ENCODE results near the gene KRT2. TPM values are rescaled to one million over a fixed set of nuclear protein-coding genes. Genes with fewer than 3 reads are reported as not detected.

KRT2 gene
- total RNA-seq, 1 donor from 2014 or later, result not detected

DNA sequence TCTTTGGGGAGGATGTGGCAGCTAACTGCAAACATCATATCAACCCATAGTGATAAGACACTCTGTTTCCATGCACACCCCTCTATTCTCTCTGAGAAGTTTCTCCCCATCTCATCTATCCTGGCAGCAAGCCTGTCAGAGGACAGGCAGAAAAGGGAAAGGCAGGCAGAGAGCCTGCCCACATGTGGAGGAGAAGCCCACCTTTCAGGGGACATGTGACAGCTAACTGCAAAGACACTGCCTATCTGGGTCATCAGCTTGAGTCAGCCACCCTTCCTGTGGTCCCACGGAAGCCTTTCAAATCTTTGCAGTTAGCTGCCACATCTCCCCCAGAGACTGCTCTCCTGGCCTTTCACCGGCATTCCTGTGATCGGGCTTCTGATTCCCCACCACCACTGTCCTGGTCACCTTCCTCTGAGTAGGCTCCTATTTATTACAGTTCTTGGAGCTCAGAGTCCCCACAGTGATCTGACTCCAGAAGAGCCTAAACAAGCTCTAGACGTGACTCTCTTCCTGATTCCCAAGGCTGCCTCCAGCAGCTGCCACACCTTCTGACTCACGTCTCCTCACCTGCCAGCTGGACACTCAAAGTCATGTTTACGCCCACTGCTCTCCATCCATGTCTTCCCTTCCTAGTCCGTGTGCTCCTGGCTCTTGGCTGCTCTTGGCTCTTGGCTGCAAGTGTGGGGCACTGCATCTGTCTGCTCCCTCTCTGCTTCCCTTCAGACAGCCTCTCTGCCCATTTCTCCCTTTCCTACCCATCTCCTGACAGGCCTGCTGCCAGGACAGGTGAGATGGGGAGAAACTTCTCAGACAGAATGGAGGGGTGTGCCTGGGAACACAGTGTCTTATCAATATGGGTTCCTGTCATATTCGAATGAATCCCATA, 35.7 kb upstream of the KRT2 start:
- Mint-ChIP-seq H3K27me3 (ENCODE audit: low read depth, unreplicated experiment) (peaks cover 92% of the 10 kb centered on the region), H3K4me1 (ENCODE audit: low read depth, unreplicated experiment) (peaks cover 9% of the 10 kb centered on the region), H3K36me3 (ENCODE audit: low read depth, unreplicated experiment) (no peaks in the 10 kb centered on the region), H3K27ac (ENCODE audit: unreplicated experiment) (no peak overlapping the region), H3K4me3 (ENCODE audit: unreplicated experiment) (no peak overlapping the region), H3K9me3 (ENCODE audit: unreplicated experiment) (peaks cover 1% of the 10 kb centered on the region)
- no peak overlapping the region for H3K4me2 ChIP-seq (ENCODE audit: low read length)
- DNase-seq (ENCODE audit: low read depth) (no peak), FAIRE-seq (no peak)
- TF ChIP-seq, protein P1, sequence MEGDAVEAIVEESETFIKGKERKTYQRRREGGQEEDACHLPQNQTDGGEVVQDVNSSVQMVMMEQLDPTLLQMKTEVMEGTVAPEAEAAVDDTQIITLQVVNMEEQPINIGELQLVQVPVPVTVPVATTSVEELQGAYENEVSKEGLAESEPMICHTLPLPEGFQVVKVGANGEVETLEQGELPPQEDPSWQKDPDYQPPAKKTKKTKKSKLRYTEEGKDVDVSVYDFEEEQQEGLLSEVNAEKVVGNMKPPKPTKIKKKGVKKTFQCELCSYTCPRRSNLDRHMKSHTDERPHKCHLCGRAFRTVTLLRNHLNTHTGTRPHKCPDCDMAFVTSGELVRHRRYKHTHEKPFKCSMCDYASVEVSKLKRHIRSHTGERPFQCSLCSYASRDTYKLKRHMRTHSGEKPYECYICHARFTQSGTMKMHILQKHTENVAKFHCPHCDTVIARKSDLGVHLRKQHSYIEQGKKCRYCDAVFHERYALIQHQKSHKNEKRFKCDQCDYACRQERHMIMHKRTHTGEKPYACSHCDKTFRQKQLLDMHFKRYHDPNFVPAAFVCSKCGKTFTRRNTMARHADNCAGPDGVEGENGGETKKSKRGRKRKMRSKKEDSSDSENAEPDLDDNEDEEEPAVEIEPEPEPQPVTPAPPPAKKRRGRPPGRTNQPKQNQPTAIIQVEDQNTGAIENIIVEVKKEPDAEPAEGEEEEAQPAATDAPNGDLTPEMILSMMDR (IDR thresholded peaks at IDR 0.05; ENCODE audit: insufficient read depth, low read depth, low read length), result no peak
- no peak for TF ChIP-seq EZH2 (IDR thresholded peaks at IDR 0.05; ENCODE audit: insufficient read depth, low read length)
- no peaks in the 10 kb centered on the region for H4K20me1 ChIP-seq (ENCODE audit: insufficient read depth, low read length)
- H3K4me3 ChIP-seq (ENCODE audit: insufficient read depth, low read depth, low read length), result no peak overlapping the region
- H2AFZ ChIP-seq (ENCODE audit: low read depth, low read length), result no peak overlapping the region
- no peak overlapping the region for H3K27ac ChIP-seq (ENCODE audit: low read depth, low read length)
- H3K9ac ChIP-seq (ENCODE audit: low read length), result no peak overlapping the region
- H3K4me1 ChIP-seq (ENCODE audit: insufficient read depth, low read length), result no peaks in the 10 kb centered on the region
- H3K9me3 ChIP-seq (ENCODE audit: insufficient read depth, low read depth, low read length), result no peaks in the 10 kb centered on the region
- H3K36me3 ChIP-seq (ENCODE audit: insufficient read depth, low read length), result no peaks in the 10 kb centered on the region
- peaks cover 55% of the 10 kb centered on the region for H3K27me3 ChIP-seq (ENCODE audit: insufficient read depth, low read length)
- no peaks in the 10 kb centered on the region for H3K79me2 ChIP-seq (ENCODE audit: insufficient read depth, low read length)

DNA sequence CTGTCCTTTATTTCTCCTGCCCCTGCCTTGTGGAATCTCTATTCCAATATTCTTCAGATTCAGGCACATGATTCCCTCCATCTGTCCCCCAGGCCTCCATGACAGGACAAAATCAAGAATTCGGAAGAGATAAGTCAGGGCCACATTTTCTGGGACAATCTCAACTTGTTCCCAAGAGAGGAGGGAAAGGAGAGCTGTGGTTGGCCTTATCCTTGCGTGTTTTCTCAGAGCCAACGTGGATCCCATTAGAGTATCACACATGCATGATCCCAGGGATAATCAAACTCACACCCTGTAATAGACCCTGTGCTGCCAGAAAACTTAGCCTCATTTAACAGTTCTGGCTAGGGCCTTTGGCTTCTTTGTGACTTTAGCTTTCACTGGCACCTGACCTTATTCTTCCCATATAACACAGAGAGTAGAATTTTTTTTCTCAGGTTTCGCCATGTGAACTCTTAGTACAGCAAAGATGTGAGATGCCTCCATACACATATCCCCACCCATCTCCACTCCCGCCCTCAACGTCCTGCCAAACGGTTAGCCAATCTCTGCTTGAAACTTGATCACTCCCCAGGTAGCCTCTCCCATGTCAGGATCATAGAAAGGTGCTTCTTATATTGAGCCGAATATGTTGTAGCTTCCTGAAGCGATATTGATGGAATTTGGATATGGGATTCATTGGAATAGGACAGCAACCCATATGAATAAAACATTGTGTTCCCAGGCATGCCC, 34.9 kb upstream of the KRT2 start:
- Histone ChIP-seq H3K27me3 (ENCODE audit: insufficient read depth, low read length) (peaks cover 48% of the 10 kb centered on the region), H3K4me3 (ENCODE audit: insufficient read depth, low read depth, low read length) (no peak overlapping the region), H3K79me2 (ENCODE audit: insufficient read depth, low read length) (no peaks in the 10 kb centered on the region), H2AFZ (ENCODE audit: low read depth, low read length) (no peak overlapping the region), H3K9me3 (ENCODE audit: insufficient read depth, low read depth, low read length) (no peaks in the 10 kb centered on the region), H3K27ac (ENCODE audit: low read depth, low read length) (no peak overlapping the region), H4K20me1 (ENCODE audit: insufficient read depth, low read length) (no peaks in the 10 kb centered on the region), H3K9ac (ENCODE audit: low read length) (no peak overlapping the region), H3K36me3 (ENCODE audit: insufficient read depth, low read length) (no peaks in the 10 kb centered on the region), H3K4me2 (ENCODE audit: low read length) (no peak overlapping the region), H3K4me1 (ENCODE audit: insufficient read depth, low read length) (no peaks in the 10 kb centered on the region)
- no peak for DNase-seq (ENCODE audit: low read depth)
- Mint-ChIP-seq H3K4me3 (ENCODE audit: unreplicated experiment) (no peak overlapping the region), H3K4me1 (ENCODE audit: low read depth, unreplicated experiment) (peaks cover 9% of the 10 kb centered on the region), H3K36me3 (ENCODE audit: low read depth, unreplicated experiment) (no peaks in the 10 kb centered on the region), H3K27ac (ENCODE audit: unreplicated experiment) (peak overlapping the region; percentile 22), H3K9me3 (ENCODE audit: unreplicated experiment) (peaks cover 3% of the 10 kb centered on the region), H3K27me3 (ENCODE audit: low read depth, unreplicated experiment) (peaks cover 92% of the 10 kb centered on the region)
- no peak for FAIRE-seq
- TF ChIP-seq, protein P1 (IDR thresholded peaks at IDR 0.05; ENCODE audit: insufficient read depth, low read depth, low read length), result no peak
- TF ChIP-seq EZH2 (IDR thresholded peaks at IDR 0.05; ENCODE audit: insufficient read depth, low read length), result no peak

Data from astrocyte (in vitro differentiated cells and primary cell).